GM12878 (cell line): ENCODE measurements around the gene MBNL3. TPM values are rescaled to one million over a fixed set of nuclear protein-coding genes. Genes with fewer than 3 reads are reported as not detected.

Experiments used
- ATF2 ChIP-seq: IDR thresholded peaks from 2 replicates; pipeline ENCODE4 v1.6.1; 2012; ENCODE audit warnings: low read length, inconsistent platforms
- HDAC2 ChIP-seq: fragments of 200-600 bp; sonication (generic); IDR thresholded peaks from 2 replicates; pipeline ENCODE4 v1.6.1; 2017
- MTA2 ChIP-seq: fragments of 450-650 bp; IDR thresholded peaks from 2 replicates; pipeline ENCODE4 v1.6.1; 2016; ENCODE audit warnings: low read depth, mild to moderate bottlenecking, moderate library complexity
- PAX5 ChIP-seq: IDR thresholded peaks from 2 replicates; pipeline ENCODE4 v1.6.1; 2011; ENCODE audit warnings: low read depth, low read length, borderline replicate concordance
- PBX3 ChIP-seq: IDR thresholded peaks from 2 replicates; pipeline ENCODE4 v1.6.1; 2011; ENCODE audit warnings: mild to moderate bottlenecking, low read depth, low read length, moderate library complexity; ENCODE audit not compliant: insufficient replicate concordance
- POLR2AphosphoS2 ChIP-seq: IDR thresholded peaks from 2 replicates; pipeline ENCODE4 v1.6.1; 2011; ENCODE audit warnings: low read depth, mild to moderate bottlenecking, low read length, improper control_type of control experiment, moderate library complexity
- REST ChIP-seq: IDR thresholded peaks from 2 replicates; pipeline ENCODE4 v1.6.1; 2012; ENCODE audit warnings: mild to moderate bottlenecking, low read depth, low read length
- YY1 ChIP-seq: IDR thresholded peaks from 2 replicates; pipeline ENCODE4 v1.6.1; 2011; ENCODE audit warnings: low read depth, mild to moderate bottlenecking, low read length
- polyA plus RNA-seq, 11 experiments: library from polyadenylated mRNA; depleted of rRNA in 4 of 11; unstranded in 6 of 11; stranded (reverse) in 5 of 11; fragments of >200 nt; fragmentation: Nextera tagmentation in 4 of 11; fragmentation: Illumina TruSeq in 1 of 11; extraction: Ambion mirVana in 4 of 11; extraction: Trizol in 1 of 11; gene quantifications; 1 replicate in 1 of 11; 2 replicates in 10 of 11; pipeline versions ENCODE4 v1.2.1 to v1.2.3, GENCODE V29; 2011 to 2016; ENCODE audit warnings: inconsistent platforms in 2 of 11, missing spikeins in 2 of 11, low read depth in 1 of 11
- total RNA-seq, 4 experiments: library from RNA; depleted of rRNA in 3 of 4; stranded (reverse); fragments of >200 nt in 3 of 4; fragmentation: Illumina TruSeq in 1 of 4; extraction: Trizol in 1 of 4; gene quantifications; 2 replicates each; pipeline versions ENCODE4 v1.2.1 to v1.2.3, GENCODE V29; 2013 to 2021

MBNL3 gene
- total and polyA plus RNA-seq, 10 of the 15 experiments (the other 5 are each of a cell fraction or from before 2014, with no cell fraction given) = 3.4 to 33.1 (median 12.6) TPM

- TF ChIP-seq REST (no peak), POLR2AphosphoS2 (no peak), MTA2 (no peak), PAX5 (no peak), YY1 (no peak), ATF2 (no peak), PBX3 (no peak), HDAC2 (no peak)
Measured at GRCh38 chrX:132336172-132336571, 152.7 kb downstream of the MBNL3 start (continued).
